B cell (primary cell): ENCODE data around the gene SPEF1. TPM values are rescaled to one million over a fixed set of nuclear protein-coding genes. Genes with fewer than 3 reads are reported as not detected.

Source experiments
- ATAC-seq: fragments of 200-7000 bp; cut with Tn5 transposase; one replicate; pipeline ENCODE4 v1.10.0; 2021; ENCODE audit warnings: low read depth, mild to moderate bottlenecking, moderate number of reproducible peaks, moderate library complexity
- CTCF ChIA-PET: fragments of 350-600 bp; sonication (Branson Sonifier 250); formaldehyde crosslinking; loops from one replicate; lab custom pipeline; 2021; ENCODE audit warnings: antibody characterized with exemption, inconsistent platforms; lab: Charles Lee
- POLR2A ChIA-PET: fragments of 350-600 bp; sonication (Branson Sonifier 250); formaldehyde crosslinking; loops from one replicate; lab custom pipeline; 2021; ENCODE audit warnings: antibody characterized with exemption; lab: Charles Lee
- DNase-seq: peaks from one replicate; pipeline ENCODE4 v3.0.0; 2013
- H2AFZ ChIP-seq: 2 replicates; pipeline ENCODE4 v1.6.1; 2012; ENCODE audit warnings: mild to moderate bottlenecking, low read depth, low read length; ENCODE audit not compliant: insufficient read depth, poor library complexity, severe bottlenecking
- H3K27ac ChIP-seq, 2 donors: 1 replicate in 1 of 2; 2 replicates in 1 of 2; pipeline ENCODE4 v1.5.1; 2012 to 2013; ENCODE audit warnings: low read length in 2 of 2, mild to moderate bottlenecking in 2 of 2, moderate library complexity in 1 of 2
- H3K27me3 ChIP-seq, 4 experiments: fragments of 200-600 bp in 1 of 4; sonication (generic) in 1 of 4; replicated peaks in 1 of 4; 1 replicate in 2 of 4; 2 replicates in 2 of 4; pipeline versions ENCODE4 v1.6.1 to v1.7.0; 2013 to 2016; ENCODE audit warnings: low read length in 3 of 4, mild to moderate bottlenecking in 2 of 4, mixed read lengths in 1 of 4, moderate library complexity in 1 of 4; ENCODE audit not compliant: insufficient read depth in 4 of 4, control insufficient read depth in 3 of 4; ENCODE audit errors: control extremely low read depth in 1 of 4
- H3K36me3 ChIP-seq, 2 experiments: replicated peaks in 1 of 2; 1 replicate in 1 of 2; 2 replicates in 1 of 2; pipeline versions ENCODE4 v1.6.1 to v1.7.1; 2013; ENCODE audit warnings: low read length in 1 of 2; ENCODE audit not compliant: insufficient read depth in 2 of 2, control insufficient read depth in 1 of 2; ENCODE audit errors: control extremely low read depth in 1 of 2, extremely low read depth in 1 of 2
- H3K4me1 ChIP-seq, 2 donors: fragments of 200-600 bp in 1 of 2; sonication (generic) in 1 of 2; 1 replicate in 1 of 2; 2 replicates in 1 of 2; pipeline versions ENCODE4 v1.5.1 to v1.6.1; 2013 to 2017; ENCODE audit warnings: low read length in 2 of 2; ENCODE audit not compliant: control insufficient read depth in 2 of 2, insufficient read depth in 2 of 2
- H3K4me2 ChIP-seq: replicated peaks from 2 replicates; pipeline ENCODE3; 2012; ENCODE audit warnings: mild to moderate bottlenecking, low read depth, low read length; ENCODE audit not compliant: poor library complexity, severe bottlenecking
- H3K4me3 ChIP-seq, 5 experiments: fragments of 200-600 bp in 1 of 5; sonication (generic) in 1 of 5; 1 replicate in 3 of 5; 2 replicates in 2 of 5; pipeline versions ENCODE4 v1.5.1 to v1.7.0; 2011 to 2016; ENCODE audit warnings: low read length in 4 of 5, mild to moderate bottlenecking in 4 of 5, low read depth in 2 of 5, control low read depth in 1 of 5, moderate library complexity in 1 of 5; ENCODE audit not compliant: insufficient read depth in 1 of 5; ENCODE audit errors: control extremely low read depth in 1 of 5, extremely low read depth in 1 of 5
- H3K79me2 ChIP-seq: fragments of 200-600 bp; sonication (generic); one replicate; pipeline ENCODE4 v1.6.0; 2016; ENCODE audit warnings: low read length; ENCODE audit not compliant: control insufficient read depth, insufficient read depth
- H3K9ac ChIP-seq: fragments of 200-600 bp; sonication (generic); 2 replicates; pipeline ENCODE4 v1.6.1; 2017; ENCODE audit warnings: mild to moderate bottlenecking, low read length, moderate library complexity
- H3K9me3 ChIP-seq, 3 donors: one replicate each; pipeline versions ENCODE4 v1.6.1 to v1.7.1; 2013; ENCODE audit warnings: low read length in 2 of 3; ENCODE audit not compliant: control insufficient read depth in 2 of 3, insufficient read depth in 1 of 3; ENCODE audit errors: control extremely low read depth in 1 of 3
- H4K20me1 ChIP-seq: 2 replicates; pipeline ENCODE4 v1.6.0; 2012; ENCODE audit warnings: mild to moderate bottlenecking, low read length; ENCODE audit not compliant: insufficient read depth, control insufficient read depth, poor library complexity, severe bottlenecking
- H3K27ac Mint-ChIP-seq: one replicate; pipeline ENCODE4 v1.8.0; 2021; ENCODE audit warnings: mixed read lengths
- H3K27me3 Mint-ChIP-seq: one replicate; pipeline ENCODE4 v1.8.0; 2021; ENCODE audit warnings: mixed read lengths
- H3K4me1 Mint-ChIP-seq: one replicate; pipeline ENCODE4 v1.8.0; 2021; ENCODE audit warnings: mixed read lengths
- H3K4me3 Mint-ChIP-seq: one replicate; pipeline ENCODE4 v1.8.0; 2021; ENCODE audit warnings: mixed read lengths
- H3K9me3 Mint-ChIP-seq: one replicate; pipeline ENCODE4 v1.8.0; 2022; ENCODE audit warnings: mixed read lengths; ENCODE audit not compliant: insufficient read depth
- CTCF ChIP-seq: fragments of 200-600 bp; IDR thresholded peaks from one replicate; pipeline ENCODE4 v1.8.0; 2022; ENCODE audit warnings: antibody characterized with exemption, mild to moderate bottlenecking
- EZH2 ChIP-seq: IDR thresholded peaks from 2 replicates; pipeline ENCODE4 v1.6.1; 2012; ENCODE audit warnings: borderline replicate concordance, low read depth, mild to moderate bottlenecking, moderate library complexity, low read length; ENCODE audit not compliant: insufficient read depth, poor library complexity, severe bottlenecking
- WGBS: methylation state at CpG from one replicate; pipeline ENCODE4 v1.1.5; 2013; ENCODE audit warnings: missing lambda C conversion rate; ENCODE audit not compliant: insufficient coverage; 5-methylcytosine and 5-hydroxymethylcytosine counted together
- intact Hi-C: fragments of 100-400 bp; cut with micrococcal nuclease; formaldehyde crosslinking; loops from one replicate; pipeline ENCODE4 v1.10.0; 2022
- polyA plus RNA-seq: library from polyadenylated mRNA; depleted of rRNA; stranded (reverse); fragments of >200 nt; gene quantifications from 2 replicates; pipeline ENCODE4 v1.2.3, GENCODE V29; 2012
- total RNA-seq, 2 donors: library from RNA; stranded (reverse); fragments of 120-200 nt in 1 of 2; gene quantifications; 1 replicate in 1 of 2; 2 replicates in 1 of 2; pipeline versions ENCODE4 v1.2.3 to v1.2.4, GENCODE V29; 2013 to 2022

The SPEF1 gene
- total and polyA plus RNA-seq, 2 donors (not counting 1 experiment from before 2014, with no cell fraction given): not detected

DNA sequence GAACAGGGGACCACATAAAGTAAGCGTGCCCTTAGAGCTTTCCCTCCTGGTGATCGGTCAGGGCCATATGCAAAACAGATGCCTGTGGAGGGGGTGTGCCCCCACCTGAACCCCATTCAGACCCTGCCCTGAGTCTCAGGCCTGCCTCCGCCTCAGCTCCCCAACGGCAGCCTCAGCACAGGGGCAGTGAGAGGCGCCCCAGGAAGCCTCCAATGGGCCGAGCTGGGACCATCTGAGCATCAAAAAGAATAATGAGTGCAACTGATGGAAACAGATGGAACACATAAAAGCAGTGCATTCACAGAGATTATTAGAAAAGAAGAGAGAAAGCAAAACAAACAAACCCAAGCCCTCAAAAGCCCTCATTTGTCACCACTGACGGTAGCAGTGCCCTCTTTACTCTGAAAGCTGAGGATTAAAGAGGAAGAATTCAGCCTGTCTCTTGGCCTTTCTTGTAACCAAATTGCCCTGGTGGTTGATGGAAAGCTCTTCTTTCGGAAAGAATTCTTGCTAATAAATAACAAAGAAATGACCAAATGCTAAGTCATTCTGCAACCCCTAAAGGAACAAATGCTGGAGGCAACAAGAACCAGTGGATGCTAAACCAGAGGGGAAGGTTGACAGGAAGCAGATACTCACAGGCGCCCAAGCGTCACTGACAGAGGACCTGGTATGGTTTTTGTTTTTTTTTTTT, 20.4 kb downstream of the SPEF1 start:
- POLR2A ChIA-PET: no interaction called here

More for the DNA sequence above, 20.4 kb downstream of the SPEF1 start:
- Histone ChIP-seq H3K27me3 (no peaks in the 10 kb centered on the region), H3K9ac (no peak overlapping the region), H4K20me1 (no peaks in the 10 kb centered on the region), H3K36me3 (peaks cover 0 to 8% of the 10 kb centered on the region in 2 experiments), H3K4me1 (peaks cover 5 to 12% of the 10 kb centered on the region in 2 donors), H3K79me2 (peaks cover 16% of the 10 kb centered on the region), H3K4me3 (no peak overlapping the region), H2AFZ (no peak overlapping the region), H3K4me2 (no peak overlapping the region), H3K9me3 (peaks cover 0 to 4% (median 0%) of the 10 kb centered on the region in 3 donors), H3K27ac (no peak overlapping the region)
- Mint-ChIP-seq H3K9me3 (no peaks in the 10 kb centered on the region), H3K27me3 (no peaks in the 10 kb centered on the region), H3K4me1 (peaks cover 17% of the 10 kb centered on the region), H3K27ac (no peak overlapping the region), H3K4me3 (no peak overlapping the region)
- intact Hi-C loops: no loop called here
- CTCF ChIA-PET: interaction anchor here (0.6 to 0.7 kb wide), 3 partner anchors 311 to 1257 kb away, joined by 3 to 4 read pairs (median 3); no protein-coding TSS in a partner anchor
- ATAC-seq (no peak), DNase-seq (no peak)
- 88% methylated on average over 4 of the region's 10 CpGs for WGBS
- TF ChIP-seq CTCF (no peak), EZH2 (no peak)
